Measurements from ENCODE around the gene MAPT. TPM values are rescaled to one million over a fixed set of nuclear protein-coding genes. Genes with fewer than 3 reads are reported as not detected.

The MAPT gene
- total and polyA plus RNA-seq, 2 of the 4 experiments (the other 2 are of a cell fraction), result 0.18 to 0.19 TPM

DNA sequence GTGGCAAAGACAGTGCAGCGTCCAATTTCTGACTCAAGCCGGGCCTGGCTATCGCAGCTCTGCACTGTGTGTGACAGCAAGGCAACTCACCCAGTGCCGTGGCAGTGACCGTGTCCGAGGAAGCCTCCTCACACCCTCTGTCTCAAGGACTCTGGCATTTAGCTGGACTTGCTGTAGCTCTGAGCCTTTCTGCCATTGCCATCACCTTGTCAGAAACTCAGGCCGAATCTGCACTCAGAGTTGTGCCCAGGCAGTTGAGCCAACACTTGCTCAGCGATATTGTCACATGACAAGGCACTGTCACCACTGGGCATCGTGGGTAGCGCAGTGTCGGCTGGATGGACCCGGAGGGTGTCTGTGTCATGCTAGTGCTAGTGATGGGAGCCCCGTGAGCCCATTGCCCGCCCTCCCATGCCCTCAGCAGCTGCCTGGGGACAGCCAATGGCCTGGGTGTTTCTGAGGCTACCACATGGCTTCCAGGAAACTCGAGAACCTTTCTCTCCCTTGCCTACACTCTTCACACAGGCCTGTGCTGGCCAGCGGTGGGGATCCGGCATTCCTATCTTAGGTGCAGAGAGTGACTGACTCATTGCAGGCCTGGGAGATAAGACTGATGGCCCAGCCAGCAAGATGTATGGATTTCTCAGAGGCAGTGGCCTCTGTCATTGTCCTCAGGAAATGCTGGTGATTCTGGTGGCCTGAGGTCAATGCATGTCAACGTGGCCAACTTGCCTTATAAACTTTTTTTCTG, 82.6 kb downstream of the MAPT start:
- Histone ChIP-seq H3K18ac (ENCODE audit: low read depth, low read length) (no peak overlapping the region), H2AK5ac (ENCODE audit: low read depth, low read length) (no peak overlapping the region), H3K9me3 (ENCODE audit: control insufficient read depth, insufficient read depth, low read length) (0 out of 2 replicates have a peak, but pooled peaks cover 2% of the 10 kb centered on the region), H3K23ac (ENCODE audit: low read depth, low read length) (no peak overlapping the region), H3K9me1 (ENCODE audit: insufficient read depth, low read length) (no peaks in the 10 kb centered on the region), H2BK120ac (ENCODE audit: low read depth, low read length) (no peak overlapping the region), H3K27ac (ENCODE audit: insufficient read depth, low read length) (no peak overlapping the region), H4K8ac (ENCODE audit: low read depth in 2 of 2, low read length in 2 of 2) (no peak overlapping the region), H3K56ac (ENCODE audit: extremely low read depth, insufficient read depth, low read length) (no peak overlapping the region), H4K20me1 (ENCODE audit: insufficient read depth, low read length) (no peaks in the 10 kb centered on the region), H3K27me3 (ENCODE audit: control insufficient read depth, insufficient read depth, low read length) (peaks cover 42% of the 10 kb centered on the region), H4K5ac (ENCODE audit: low read depth, low read length) (no peak overlapping the region), H2BK5ac (ENCODE audit: low read depth, low read length, poor library complexity, severe bottlenecking) (no peak overlapping the region), H3K4me1 (ENCODE audit: control insufficient read depth, insufficient read depth, low read length) (no peaks in the 10 kb centered on the region), H2AFZ (replicated peaks; ENCODE audit: low read length, poor library complexity) (no peak overlapping the region), H2BK15ac (ENCODE audit: low read depth, low read length) (no peak overlapping the region), H3K4ac (ENCODE audit: low read depth, low read length) (no peak overlapping the region), H3K4me3 (ENCODE audit: insufficient read depth, low read depth, low read length) (no peak overlapping the region), H2BK20ac (ENCODE audit: low read depth, low read length) (no peak overlapping the region), H4K91ac (ENCODE audit: insufficient read depth, low read depth, low read length) (no peak overlapping the region), H3K4me2 (ENCODE audit: low read depth, low read length) (no peak overlapping the region), H2AK9ac (replicated peaks; ENCODE audit: low read depth, low read length, poor library complexity) (no peak overlapping the region), H3K79me1 (ENCODE audit: low read depth in 1 of 2, low read length in 2 of 2) (no peaks in the 10 kb centered on the region), H3K14ac (replicated peaks; ENCODE audit: low read depth, low read length) (no peak overlapping the region), H3K9ac (ENCODE audit: low read depth, low read length) (no peak overlapping the region), H3K36me3 (ENCODE audit: control insufficient read depth, insufficient read depth, low read length) (no peaks in the 10 kb centered on the region)
- peak; percentile 22 for DNase-seq
- TF ChIP-seq ELK1 (IDR thresholded peaks at IDR 0.05; ENCODE audit: borderline replicate concordance, low read depth, low read length) (no peak), NFE2L2 (IDR thresholded peaks at IDR 0.05; ENCODE audit: low read depth, low read length) (no peak), CHD1 (IDR thresholded peaks at IDR 0.05; ENCODE audit: low read depth, low read length) (no peak), MXI1 (IDR thresholded peaks at IDR 0.05; ENCODE audit: borderline replicate concordance, low read depth, low read length) (no peak), POLR2A (IDR thresholded peaks at IDR 0.05; ENCODE audit: low read depth, low read length) (no peak), FOS (IDR thresholded peaks at IDR 0.05; ENCODE audit: low read depth, low read length) (no peak), RCOR1 (IDR thresholded peaks at IDR 0.05; ENCODE audit: insufficient replicate concordance, low read length) (no peak), RFX5 (IDR thresholded peaks at IDR 0.05; ENCODE audit: low read depth, low read length) (no peak), MAFK (IDR thresholded peaks at IDR 0.05; ENCODE audit: low read depth, low read length) (no peak), MAZ (IDR thresholded peaks at IDR 0.05; ENCODE audit: borderline replicate concordance, low read depth, low read length) (no peak), CEBPB (IDR thresholded peaks at IDR 0.05; ENCODE audit: low read depth, low read length) (no peak), RAD21 (IDR thresholded peaks at IDR 0.05; ENCODE audit: low read length) (no peak), SMC3 (IDR thresholded peaks at IDR 0.05; ENCODE audit: low read depth, low read length) (no peak), BHLHE40 (IDR thresholded peaks at IDR 0.05; ENCODE audit: low read depth, low read length) (no peak)
- TF ChIP-seq, protein P1, sequence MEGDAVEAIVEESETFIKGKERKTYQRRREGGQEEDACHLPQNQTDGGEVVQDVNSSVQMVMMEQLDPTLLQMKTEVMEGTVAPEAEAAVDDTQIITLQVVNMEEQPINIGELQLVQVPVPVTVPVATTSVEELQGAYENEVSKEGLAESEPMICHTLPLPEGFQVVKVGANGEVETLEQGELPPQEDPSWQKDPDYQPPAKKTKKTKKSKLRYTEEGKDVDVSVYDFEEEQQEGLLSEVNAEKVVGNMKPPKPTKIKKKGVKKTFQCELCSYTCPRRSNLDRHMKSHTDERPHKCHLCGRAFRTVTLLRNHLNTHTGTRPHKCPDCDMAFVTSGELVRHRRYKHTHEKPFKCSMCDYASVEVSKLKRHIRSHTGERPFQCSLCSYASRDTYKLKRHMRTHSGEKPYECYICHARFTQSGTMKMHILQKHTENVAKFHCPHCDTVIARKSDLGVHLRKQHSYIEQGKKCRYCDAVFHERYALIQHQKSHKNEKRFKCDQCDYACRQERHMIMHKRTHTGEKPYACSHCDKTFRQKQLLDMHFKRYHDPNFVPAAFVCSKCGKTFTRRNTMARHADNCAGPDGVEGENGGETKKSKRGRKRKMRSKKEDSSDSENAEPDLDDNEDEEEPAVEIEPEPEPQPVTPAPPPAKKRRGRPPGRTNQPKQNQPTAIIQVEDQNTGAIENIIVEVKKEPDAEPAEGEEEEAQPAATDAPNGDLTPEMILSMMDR (conservative IDR thresholded peaks at IDR 0.05; ENCODE audit: low read depth, low read length), result no peak
- TF ChIP-seq, protein P2, sequence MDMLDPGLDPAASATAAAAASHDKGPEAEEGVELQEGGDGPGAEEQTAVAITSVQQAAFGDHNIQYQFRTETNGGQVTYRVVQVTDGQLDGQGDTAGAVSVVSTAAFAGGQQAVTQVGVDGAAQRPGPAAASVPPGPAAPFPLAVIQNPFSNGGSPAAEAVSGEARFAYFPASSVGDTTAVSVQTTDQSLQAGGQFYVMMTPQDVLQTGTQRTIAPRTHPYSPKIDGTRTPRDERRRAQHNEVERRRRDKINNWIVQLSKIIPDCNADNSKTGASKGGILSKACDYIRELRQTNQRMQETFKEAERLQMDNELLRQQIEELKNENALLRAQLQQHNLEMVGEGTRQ (IDR thresholded peaks at IDR 0.05; ENCODE audit: low read depth, low read length), result no peak
- ChIA-PET CTCF (no interaction called here), POLR2A (ENCODE audit: unreplicated experiment) (no interaction called here)
- in situ Hi-C loops (cut with MboI; ENCODE audit: low sequenced_read_pairs), result no loop called here
- BruUV-seq (replicated peaks), result no TSS peak
- intact Hi-C loops (cut with micrococcal nuclease), result no loop called here
- ATAC-seq (ENCODE audit: low read depth), result peak; percentile 72
- dilution Hi-C loops (cut with HindIII; ENCODE audit: low sequenced_read_pairs, unreplicated experiment), result no loop called here
- whole genome bisulfite sequencing, 2 experiments (ENCODE audit: extremely low coverage in 2 of 2, insufficient read length in 1 of 2), result 82% methylated on average over 10 of the region's 18 CpGs; no CpG with 5 or more reads in 1 of the 2 experiments

Data from IMR-90 (cell line).